PFSK-1 (cell line): ENCODE results near the gene ESRRG.

Source experiments
- FOXP2 ChIP-seq: optimal IDR thresholded peaks from 2 replicates; pipeline ENCODE3; 2011; ENCODE audit warnings: borderline replicate concordance, control low read depth, inconsistent platforms; ENCODE audit not compliant: insufficient read depth; ENCODE audit errors: extremely low read length, extremely low read depth
- POLR2AphosphoS5 ChIP-seq: IDR thresholded peaks from 2 replicates; pipeline ENCODE4 v1.6.1; 2012; ENCODE audit warnings: low read depth, mild to moderate bottlenecking, control low read depth, low read length, moderate library complexity
- REST ChIP-seq, 2 experiments: IDR thresholded peaks; 2 replicates each; pipeline versions ENCODE4 v1.6.1 to v1.8.0; 2011 to 2012; ENCODE audit warnings: low read depth in 2 of 2, low read length in 2 of 2, control low read depth in 1 of 2, inconsistent platforms in 1 of 2, mild to moderate bottlenecking in 1 of 2, moderate library complexity in 1 of 2; ENCODE audit not compliant: insufficient read depth in 1 of 2
- SIN3A ChIP-seq: IDR thresholded peaks from 2 replicates; pipeline ENCODE4 v1.6.1; 2012; ENCODE audit warnings: mild to moderate bottlenecking, low read length, moderate library complexity, borderline replicate concordance; ENCODE audit not compliant: insufficient read depth
- TAF1 ChIP-seq: IDR thresholded peaks from 2 replicates; pipeline ENCODE4 v1.6.1; 2012; ENCODE audit warnings: low read length, control low read depth, borderline replicate concordance; ENCODE audit not compliant: insufficient read depth

The ESRRG gene

GRCh38 chr1:216686860-216687766 lies 36.1 kb downstream of the ESRRG start:
- no peak for TF ChIP-seq REST (IDR thresholded peaks at IDR 0.05; ENCODE audit: insufficient read depth in 1 of 2, low read depth in 2 of 2, low read length in 2 of 2)
- TF ChIP-seq TAF1: no peak
- TF ChIP-seq FOXP2: no peak
- TF ChIP-seq SIN3A: no peak
- no peak for TF ChIP-seq POLR2AphosphoS5

- TF ChIP-seq POLR2AphosphoS5: no peak
- no peak for TF ChIP-seq SIN3A
- TF ChIP-seq FOXP2: no peak
- no peak for TF ChIP-seq REST (IDR thresholded peaks at IDR 0.05; ENCODE audit: insufficient read depth in 1 of 2, low read depth in 2 of 2, low read length in 2 of 2)
These were observed 40.5 kb downstream of the ESRRG start for GRCh38 chr1:216682752-216683151.

- no peak for TF ChIP-seq REST (IDR thresholded peaks at IDR 0.05; ENCODE audit: insufficient read depth in 1 of 2, low read depth in 2 of 2, low read length in 2 of 2)
- no peak for TF ChIP-seq POLR2AphosphoS5
These were observed 44.1 kb downstream of the ESRRG start for GRCh38 chr1:216679108-216679507.

- TF ChIP-seq REST (IDR thresholded peaks at IDR 0.05; ENCODE audit: insufficient read depth in 1 of 2, low read depth in 2 of 2, low read length in 2 of 2): no peak
- TF ChIP-seq FOXP2: no peak
These were observed 52.9 kb downstream of the ESRRG start for GRCh38 chr1:216670118-216670883.
